ENCODE results near the gene PLA2G12A.

DNA sequence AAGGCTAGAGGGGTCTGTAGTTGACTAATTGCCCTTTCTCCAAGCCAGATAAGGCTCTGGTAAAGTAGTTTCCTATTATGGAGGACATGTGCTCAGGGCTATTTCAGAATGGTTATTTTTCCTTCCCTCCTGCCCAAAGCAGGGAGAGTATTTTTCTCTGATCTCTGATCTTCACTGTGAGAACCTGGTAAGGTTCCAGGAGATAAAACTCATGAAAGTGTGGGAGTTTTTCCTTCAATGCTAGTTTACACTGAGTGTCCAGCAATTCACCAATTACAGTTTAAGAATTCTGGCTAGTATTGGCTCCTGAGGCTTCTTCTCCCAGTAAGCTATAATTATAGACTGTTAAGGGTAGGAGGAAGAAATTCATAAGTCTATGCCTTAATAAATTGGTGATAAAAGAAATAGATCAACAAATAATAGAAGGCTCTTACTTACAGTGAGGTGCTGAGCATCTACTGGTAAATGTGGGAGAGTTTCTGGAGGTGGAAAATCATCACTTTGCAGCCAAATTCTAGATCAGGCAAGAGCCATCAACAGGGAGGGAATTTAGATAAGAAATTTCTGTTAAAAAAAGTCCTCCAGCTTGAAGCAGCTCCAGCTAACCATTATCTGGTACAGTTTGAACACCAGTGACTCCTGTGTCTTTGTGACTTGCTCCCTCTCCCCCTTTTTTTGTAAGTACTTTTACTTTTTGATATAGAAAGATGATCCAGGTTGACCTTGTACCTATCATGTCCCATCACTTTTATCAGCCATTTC lies 57.5 kb downstream of the PLA2G12A start:
- no peak for TF ChIP-seq GATA2 (IDR thresholded peaks at IDR 0.05; ENCODE audit: low read depth, low read length)
- no peak for TF ChIP-seq GATA3 (IDR thresholded peaks at IDR 0.05; ENCODE audit: low read depth, low read length)

Measured in SH-SY5Y (cell line).